Activated CD4-positive, alpha-beta T cell treated with anti-CD3 and anti-CD28 coated beads, Interleukin-2, amount 50 U/mL, for 16 hours (primary cell): ENCODE measurements around the gene GJA9.
"Not testable (repeated sequence)": the region's sequence is repeated elsewhere in the genome, so short reads cannot be mapped to it uniquely, and the experiment has no call there.

Source experiments
- DNase-seq: peaks from one replicate; pipeline ENCODE4 v3.0.0-alpha.2; 2020

Gene GJA9

GRCh38 chr1:38873027-38873969, 8.1 kb downstream of the GJA9 start, which contains the start of gene MYCBP:
Gene MYCBP (minus strand): TSS chr1:38873348. CDS start chr1:38873305, 43 bp downstream.
- peak; percentile 98 for DNase-seq

GRCh38 chr1:38872401-38873026, 8.9 kb downstream of the GJA9 start:
- DNase-seq: peak; percentile 43

- no peak for DNase-seq
Observed at GRCh38 chr1:38870996-38871395, 10.4 kb downstream of the GJA9 start.

- DNase-seq: no peak
Observed at GRCh38 chr1:38867208-38867607, 14.2 kb downstream of the GJA9 start.

- DNase-seq: no peak
Observed at GRCh38 chr1:38865112-38865715, 16.2 kb downstream of the GJA9 start.

- no peak for DNase-seq
Observed at GRCh38 chr1:38860454-38860795, 21.0 kb downstream of the GJA9 start.

- DNase-seq: peak; percentile 99
Observed at GRCh38 chr1:38859561-38860453, 21.6 kb downstream of the GJA9 start, which contains the start of gene RRAGC. Gene RRAGC (minus strand): TSS chr1:38859772. CDS start chr1:38859646, 126 bp downstream.

- DNase-seq: peak; percentile 59
Observed at GRCh38 chr1:38858833-38859560, 22.4 kb downstream of the GJA9 start.

GRCh38 chr1:38852780-38853179, 28.6 kb downstream of the GJA9 start:
- peak; percentile 86 for DNase-seq

- no peak for DNase-seq
Observed at GRCh38 chr1:38848071-38848470, 33.3 kb downstream of the GJA9 start.

- no peak for DNase-seq
Observed at GRCh38 chr1:38846210-38846609, 35.2 kb downstream of the GJA9 start.

- DNase-seq: not testable (repeated sequence)
Observed at GRCh38 chr1:38845088-38845487, 36.3 kb downstream of the GJA9 start.

GRCh38 chr1:38840281-38840680, 41.1 kb downstream of the GJA9 start:
- DNase-seq: no peak

GRCh38 chr1:38839363-38839762, 42.0 kb downstream of the GJA9 start:
- DNase-seq: no peak

GRCh38 chr1:38836316-38836715, 45.1 kb downstream of the GJA9 start:
- not testable (repeated sequence) for DNase-seq

- DNase-seq: peak; percentile 78
Observed at GRCh38 chr1:38834937-38835827, 46.2 kb downstream of the GJA9 start.

- DNase-seq: no peak
Observed at GRCh38 chr1:38834221-38834782, 47.1 kb downstream of the GJA9 start.

- DNase-seq: no peak
Observed at GRCh38 chr1:38833146-38833545, 48.2 kb downstream of the GJA9 start.

GRCh38 chr1:38832370-38832734, 49.0 kb downstream of the GJA9 start:
- DNase-seq: no peak

GRCh38 chr1:38831731-38832369, 49.5 kb downstream of the GJA9 start:
- DNase-seq: no peak
